GM18861 (cell line): ENCODE data around the gene ZEB2.

Source experiments
- ATAC-seq: cut with Tn5 transposase; IDR thresholded peaks from one replicate; pipeline ENCODE4 v1.9.1; 2021; ENCODE audit not compliant: unreplicated experiment

ZEB2 gene

GRCh38 chr2:144496092-144496976 lies 23.6 kb downstream of the ZEB2 start:
- no peak for ATAC-seq

- no peak for ATAC-seq
Observed at GRCh38 chr2:144495227-144496091, 24.5 kb downstream of the ZEB2 start.

GRCh38 chr2:144493027-144493809 lies 26.7 kb downstream of the ZEB2 start:
- no peak for ATAC-seq

GRCh38 chr2:144490857-144491256 lies 29.1 kb downstream of the ZEB2 start:
- ATAC-seq = no peak

GRCh38 chr2:144490017-144490416 lies 29.9 kb downstream of the ZEB2 start:
- ATAC-seq = no peak

- no peak for ATAC-seq
Observed at GRCh38 chr2:144489315-144489916, 30.5 kb downstream of the ZEB2 start.

- ATAC-seq = no peak
Observed at GRCh38 chr2:144484201-144484948, 35.5 kb downstream of the ZEB2 start.

GRCh38 chr2:144481666-144482065 lies 38.3 kb downstream of the ZEB2 start:
- ATAC-seq = no peak

GRCh38 chr2:144481109-144481508 lies 38.8 kb downstream of the ZEB2 start:
- ATAC-seq = no peak

GRCh38 chr2:144480285-144480684 lies 39.6 kb downstream of the ZEB2 start:
- ATAC-seq = no peak

- no peak for ATAC-seq
Observed at GRCh38 chr2:144479659-144480058, 40.3 kb downstream of the ZEB2 start.

GRCh38 chr2:144479138-144479537 lies 40.8 kb downstream of the ZEB2 start:
- ATAC-seq = no peak

- ATAC-seq = no peak
Observed at GRCh38 chr2:144477957-144478311, 42.0 kb downstream of the ZEB2 start.

- no peak for ATAC-seq
Observed at GRCh38 chr2:144477281-144477956, 42.5 kb downstream of the ZEB2 start.

GRCh38 chr2:144476682-144477081 lies 43.2 kb downstream of the ZEB2 start:
- no peak for ATAC-seq

GRCh38 chr2:144475569-144476275 lies 44.2 kb downstream of the ZEB2 start:
- ATAC-seq = no peak

- ATAC-seq = no peak
Observed at GRCh38 chr2:144475044-144475443, 44.9 kb downstream of the ZEB2 start.

- ATAC-seq = no peak
Observed at GRCh38 chr2:144474017-144474416, 45.9 kb downstream of the ZEB2 start.

GRCh38 chr2:144472911-144473310 lies 47.0 kb downstream of the ZEB2 start:
- ATAC-seq = no peak
